Nephron progenitor cell (in vitro differentiated cells): ENCODE data around the gene MAT2A.

Experiments
- DNase-seq: peaks from one replicate; pipeline ENCODE4 v3.0.0; 2021
- H3K27ac Mint-ChIP-seq: 2 replicates; pipeline ENCODE4 v1.8.0; 2021; ENCODE audit warnings: mild to moderate bottlenecking, moderate library complexity, mixed read lengths
- H3K27me3 Mint-ChIP-seq: 2 replicates; pipeline ENCODE4 v1.8.0; 2021; ENCODE audit warnings: mild to moderate bottlenecking, low read depth, mixed read lengths; ENCODE audit not compliant: poor library complexity
- H3K36me3 Mint-ChIP-seq: 2 replicates; pipeline ENCODE4 v1.8.0; 2021; ENCODE audit warnings: low read depth, mixed read lengths
- H3K4me1 Mint-ChIP-seq: 2 replicates; pipeline ENCODE4 v1.8.0; 2021; ENCODE audit warnings: mixed read lengths
- H3K4me3 Mint-ChIP-seq: 2 replicates; pipeline ENCODE4 v1.8.0; 2021; ENCODE audit warnings: mild to moderate bottlenecking, moderate library complexity, mixed read lengths
- H3K9me3 Mint-ChIP-seq: 2 replicates; pipeline ENCODE4 v1.8.0; 2021; ENCODE audit warnings: mild to moderate bottlenecking, moderate library complexity, mixed read lengths
- CTCF ChIP-seq: fragments of 200-600 bp; sonication (generic); IDR thresholded peaks from 2 replicates; pipeline ENCODE4 v1.5.0; 2021; ENCODE audit warnings: antibody characterized with exemption

Gene MAT2A

GRCh38 chr2:85593023-85593422 is 54.1 kb downstream of the MAT2A start:
- Mint-ChIP-seq H3K4me3 (no peak overlapping the region), H3K9me3 (no peaks in the 10 kb centered on the region), H3K27me3 (peaks cover 3% of the 10 kb centered on the region), H3K36me3 (no peaks in the 10 kb centered on the region), H3K27ac (no peak overlapping the region), H3K4me1 (peaks cover 55% of the 10 kb centered on the region)
- DNase-seq, result no peak
- TF ChIP-seq CTCF, result no peak
